Smooth muscle cell (in vitro differentiated cells): ENCODE data around the gene GRIPAP1. TPM values are rescaled to one million over a fixed set of nuclear protein-coding genes. Genes with fewer than 3 reads are reported as not detected.

Experiments used
- DNase-seq: peaks from one replicate; lab custom pipeline; 2025; ENCODE audit not compliant: unreplicated experiment; lab: John Stamatoyannopoulos, UW
- H2AFZ ChIP-seq: fragments of 200-600 bp; sonication (generic); 2 replicates; pipeline ENCODE4 v1.6.0; 2016; ENCODE audit warnings: antibody characterized with exemption, low read depth, mild to moderate bottlenecking
- H3F3A ChIP-seq: fragments of 200-600 bp; sonication (generic); 2 replicates; pipeline ENCODE4 v1.6.0; 2017; ENCODE audit warnings: antibody characterized with exemption, low read depth
- H3K27ac ChIP-seq: fragments of 200-600 bp; sonication (generic); 2 replicates; pipeline ENCODE4 v1.5.1; 2016; ENCODE audit warnings: low read depth, mild to moderate bottlenecking
- H3K27me3 ChIP-seq: fragments of 200-600 bp; sonication (generic); 2 replicates; pipeline ENCODE4 v1.6.1; 2016; ENCODE audit warnings: low read depth, mild to moderate bottlenecking
- H3K36me3 ChIP-seq: fragments of 200-600 bp; sonication (generic); 2 replicates; pipeline ENCODE4 v1.5.1; 2016; ENCODE audit warnings: low read depth
- H3K4me1 ChIP-seq: fragments of 200-600 bp; sonication (generic); 2 replicates; pipeline ENCODE4 v1.5.1; 2016; ENCODE audit warnings: low read depth
- H3K4me2 ChIP-seq: fragments of 200-600 bp; sonication (generic); 2 replicates; pipeline ENCODE4 v1.6.0; 2016; ENCODE audit warnings: mild to moderate bottlenecking
- H3K4me3 ChIP-seq: fragments of 200-600 bp; sonication (generic); 2 replicates; pipeline ENCODE4 v1.5.1; 2016; ENCODE audit warnings: mild to moderate bottlenecking
- H3K79me2 ChIP-seq: fragments of 200-600 bp; sonication (generic); 2 replicates; pipeline ENCODE4 v1.6.0; 2016; ENCODE audit warnings: low read depth, mild to moderate bottlenecking
- H3K9ac ChIP-seq: fragments of 200-600 bp; sonication (generic); 2 replicates; pipeline ENCODE4 v1.6.0; 2016; ENCODE audit warnings: low read depth
- H3K9me3 ChIP-seq: fragments of 200-600 bp; sonication (generic); replicated peaks from 2 replicates; pipeline ENCODE4 v1.5.1; 2016; ENCODE audit warnings: low read depth
- H4K20me1 ChIP-seq: fragments of 200-600 bp; sonication (generic); 2 replicates; pipeline ENCODE4 v1.6.0; 2016; ENCODE audit warnings: low read depth
- CTCF ChIP-seq: fragments of 200-600 bp; sonication (generic); IDR thresholded peaks from 2 replicates; pipeline ENCODE4 v1.5.1; 2017; ENCODE audit warnings: borderline replicate concordance, mild to moderate bottlenecking, antibody characterized with exemption; ENCODE audit not compliant: insufficient read depth, poor library complexity, severe bottlenecking
- WGBS: methylation state at CpG from one replicate; pipeline ENCODE4 v1.1.7; 2016; ENCODE audit warnings: low lambda C conversion rate; 5-methylcytosine and 5-hydroxymethylcytosine counted together
- polyA plus RNA-seq: library from polyadenylated mRNA; unstranded; fragments of >200 nt; fragmentation: Nextera tagmentation; extraction: Ambion mirVana; gene quantifications from 2 replicates; pipeline ENCODE4 v1.2.1, GENCODE V29; 2016
- total RNA-seq: library from RNA; depleted of rRNA; stranded (reverse); fragments of >200 nt; gene quantifications from 2 replicates; pipeline ENCODE4 v1.2.3, GENCODE V29; 2014

The GRIPAP1 gene
- total and polyA plus RNA-seq, 2 experiments from 2014 or later = 10.0 to 14.9 TPM

- H3K9ac ChIP-seq = no peak overlapping the region
- H3K4me2 ChIP-seq = no peak overlapping the region
- no peaks in the 10 kb centered on the region for H4K20me1 ChIP-seq
- no peaks in the 10 kb centered on the region for H3K36me3 ChIP-seq
- H3K79me2 ChIP-seq = no peaks in the 10 kb centered on the region
- no peak overlapping the region for H3K4me3 ChIP-seq
- no peaks in the 10 kb centered on the region for H3F3A ChIP-seq
- no peak overlapping the region for H3K27ac ChIP-seq
- no peaks in the 10 kb centered on the region for H3K4me1 ChIP-seq
- no peak overlapping the region for H2AFZ ChIP-seq
- WGBS = 85% methylated on average over 15 of the region's 15 CpGs
- DNase-seq = no peak
- no peak for TF ChIP-seq CTCF
- H3K9me3 ChIP-seq = no peaks in the 10 kb centered on the region
- H3K27me3 ChIP-seq = no peaks in the 10 kb centered on the region
Measured at GRCh38 chrX:48966796-48967579, 35.1 kb downstream of the GRIPAP1 start.

- DNase-seq = no peak
- WGBS = 94% methylated on average over 14 of the region's 14 CpGs
- Histone ChIP-seq H3K27me3 (no peaks in the 10 kb centered on the region), H3K4me1 (no peaks in the 10 kb centered on the region), H4K20me1 (no peaks in the 10 kb centered on the region), H2AFZ (no peak overlapping the region), H3K36me3 (no peaks in the 10 kb centered on the region), H3F3A (no peaks in the 10 kb centered on the region), H3K27ac (no peak overlapping the region), H3K79me2 (no peaks in the 10 kb centered on the region), H3K9ac (no peak overlapping the region), H3K9me3 (no peaks in the 10 kb centered on the region), H3K4me3 (no peak overlapping the region), H3K4me2 (no peak overlapping the region)
- no peak for TF ChIP-seq CTCF
Measured at GRCh38 chrX:48965959-48966358, 36.1 kb downstream of the GRIPAP1 start.

GRCh38 chrX:48961585-48962091, 40.4 kb downstream of the GRIPAP1 start:
- H4K20me1 ChIP-seq = peaks cover 2% of the 10 kb centered on the region
- H3K4me1 ChIP-seq = no peaks in the 10 kb centered on the region
- peak; percentile 4 for DNase-seq
- H3K27me3 ChIP-seq = no peaks in the 10 kb centered on the region
- peak overlapping the region; percentile 21 for H3K4me2 ChIP-seq
- no peaks in the 10 kb centered on the region for H3K36me3 ChIP-seq
- no peak overlapping the region for H2AFZ ChIP-seq
- WGBS = 36% methylated on average over 5 of the region's 5 CpGs
- H3F3A ChIP-seq = peaks cover 6% of the 10 kb centered on the region
- H3K27ac ChIP-seq = peak overlapping the region; percentile 31
- no peaks in the 10 kb centered on the region for H3K9me3 ChIP-seq
- TF ChIP-seq CTCF = no peak
- H3K79me2 ChIP-seq = peaks cover 5% of the 10 kb centered on the region
- H3K4me3 ChIP-seq = no peak overlapping the region
- no peak overlapping the region for H3K9ac ChIP-seq
